Spleen (tissue), 11 donors: Measurements from ENCODE around the gene ZFYVE28. TPM values are rescaled to one million over a fixed set of nuclear protein-coding genes. Genes with fewer than 3 reads are reported as not detected.

Experiments
- DNase-seq: peaks from one replicate; pipeline ENCODE4 v3.0.0-alpha.2; 2020
- H3K27ac ChIP-seq, 8 donors: fragments of 200-600 bp; sonication (generic) in 7 of 8; 1 replicate in 4 of 8; 2 replicates in 4 of 8; pipeline versions ENCODE4 v1.5.0 to v1.8.0; 2016 to 2021; ENCODE audit warnings: inconsistent platforms in 4 of 8, mild to moderate bottlenecking in 4 of 8, moderate library complexity in 1 of 8
- H3K27me3 ChIP-seq, 7 donors: fragments of 200-600 bp; sonication (generic) in 6 of 7; replicated peaks in 1 of 7; 1 replicate in 4 of 7; 2 replicates in 3 of 7; pipeline versions ENCODE4 v1.5.0 to v1.8.0; 2016 to 2021; ENCODE audit warnings: inconsistent platforms in 3 of 7, mild to moderate bottlenecking in 1 of 7
- H3K36me3 ChIP-seq, 6 donors: fragments of 200-600 bp; sonication (generic) in 5 of 6; 1 replicate in 4 of 6; 2 replicates in 2 of 6; pipeline versions ENCODE4 v1.5.0 to v1.8.0; 2016 to 2021; ENCODE audit warnings: inconsistent platforms in 2 of 6
- H3K4me1 ChIP-seq, 6 donors: fragments of 200-600 bp; sonication (generic) in 5 of 6; 1 replicate in 3 of 6; 2 replicates in 3 of 6; pipeline versions ENCODE4 v1.5.0 to v1.8.0; 2016 to 2021; ENCODE audit warnings: inconsistent platforms in 3 of 6
- H3K4me3 ChIP-seq, 8 donors: fragments of 200-600 bp; sonication (generic) in 7 of 8; 1 replicate in 4 of 8; 2 replicates in 4 of 8; pipeline versions ENCODE4 v1.5.0 to v1.8.0; 2016 to 2021; ENCODE audit warnings: inconsistent platforms in 4 of 8, mild to moderate bottlenecking in 4 of 8, moderate library complexity in 2 of 8
- H3K9me3 ChIP-seq, 8 donors: fragments of 200-600 bp; sonication (generic) in 7 of 8; 1 replicate in 4 of 8; 2 replicates in 4 of 8; pipeline versions ENCODE4 v1.5.0 to v1.8.0; 2016 to 2021; ENCODE audit warnings: inconsistent platforms in 4 of 8
- POLR2A ChIP-seq, 3 donors: fragments of 450-650 bp; IDR thresholded peaks; one replicate each; pipeline ENCODE4 v1.5.1; 2017; ENCODE audit warnings: antibody characterized with exemption in 3 of 3, mild to moderate bottlenecking in 1 of 3
- POLR2AphosphoS5 ChIP-seq, 3 donors: sonication (generic); formaldehyde crosslinking; IDR thresholded peaks; one replicate each; pipeline ENCODE4 v1.5.1; 2017; ENCODE audit warnings: antibody characterized with exemption in 3 of 3
- WGBS, 5 donors: extraction: QIAGEN DNeasy Blood & Tissue Kit in 3 of 5; methylation state at CpG; one replicate each; pipeline versions ENCODE4 v1.1.5 to v1.1.7; 2013 to 2018; 5-methylcytosine and 5-hydroxymethylcytosine counted together
- intact Hi-C: fragments of 100-400 bp; cut with DNase I; formaldehyde crosslinking; loops from one replicate; pipeline ENCODE4 v1.15.0; 2023; ENCODE audit warnings: low total_unique reads
- polyA plus RNA-seq, 3 donors: library from polyadenylated mRNA; stranded (reverse); fragments of 200-250 nt; gene quantifications; one replicate each; pipeline ENCODE4 v1.2.1, GENCODE V29; 2013
- total RNA-seq, 7 donors: library from RNA; depleted of rRNA in 3 of 7; stranded (reverse); fragments of >200 nt in 3 of 7; fragmentation: NEBNext Ultra II Directional in 4 of 7; extraction: Animal tissue kit (Norgen Biotek cat#: 25700) in 4 of 7; gene quantifications; one replicate each; pipeline versions ENCODE4 v1.1.0 to v1.2.1, GENCODE V29; 2016 to 2021
- TF ChIP-seq, protein P1 (sequence below), 11 experiments: fragments of 200-600 bp in 7 of 11; fragments of 450-650 bp in 4 of 11; sonication (generic) in 4 of 11; IDR thresholded peaks in 8 of 11; conservative IDR thresholded peaks in 3 of 11; 1 replicate in 7 of 11; 2 replicates in 4 of 11; pipeline versions ENCODE4 v1.4.0 to v1.8.0; 2016 to 2021; ENCODE audit warnings: antibody characterized with exemption in 11 of 11, inconsistent platforms in 4 of 11, mild to moderate bottlenecking in 1 of 11
- donor health status: healthy with polysubstance abuse.
- donor health status: DM: no; HTN: no; CAD: no; lungs with moderate emphysema.
- donor health status: DM: no; HTN: no; CAD: no.
- donor health status: Bipolar disorder and iron deficiency.
- donor health status: healthy.
- donor health status: DM: no; HTN: no; CAD: no.
- donor health status: DM: yes; HTN: yes; CAD: no.

The ZFYVE28 gene
- total and polyA plus RNA-seq, 10 donors = 2.7 to 31.3 (median 12.6) TPM

DNA sequence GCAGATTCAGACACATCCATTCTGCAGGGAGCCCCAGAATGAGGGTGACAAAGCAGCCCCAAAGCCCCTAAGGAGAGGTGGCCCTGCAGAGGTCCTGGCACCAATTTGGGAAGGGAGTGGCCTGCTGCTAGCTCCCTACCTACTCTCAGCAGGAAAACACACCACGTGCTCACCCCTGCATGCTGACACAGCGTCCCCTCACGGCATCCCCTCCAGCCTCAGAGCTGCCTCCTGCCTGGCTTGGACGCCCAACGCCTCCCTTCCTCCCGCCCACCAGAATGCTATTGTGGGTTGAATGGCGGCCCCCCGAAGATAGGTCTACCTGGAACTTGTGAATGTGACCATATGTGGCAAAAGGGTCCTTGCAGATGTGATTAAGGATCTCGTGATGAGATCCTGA, 28.8 kb downstream of the ZFYVE28 start:
- intact Hi-C loops = no loop called here
- H3K9me3 ChIP-seq = no peaks in the 10 kb centered on the region
- H3K4me1 ChIP-seq = peaks cover 0 to 39% (median 19%) of the 10 kb centered on the region in 6 donors
- H3K4me3 ChIP-seq = no peak overlapping the region
- no peak overlapping the region for H3K27ac ChIP-seq
- TF ChIP-seq POLR2AphosphoS5 (IDR thresholded peaks at IDR 0.05) (no peak), POLR2A (IDR thresholded peaks at IDR 0.05) (no peak)
- TF ChIP-seq, protein P1, sequence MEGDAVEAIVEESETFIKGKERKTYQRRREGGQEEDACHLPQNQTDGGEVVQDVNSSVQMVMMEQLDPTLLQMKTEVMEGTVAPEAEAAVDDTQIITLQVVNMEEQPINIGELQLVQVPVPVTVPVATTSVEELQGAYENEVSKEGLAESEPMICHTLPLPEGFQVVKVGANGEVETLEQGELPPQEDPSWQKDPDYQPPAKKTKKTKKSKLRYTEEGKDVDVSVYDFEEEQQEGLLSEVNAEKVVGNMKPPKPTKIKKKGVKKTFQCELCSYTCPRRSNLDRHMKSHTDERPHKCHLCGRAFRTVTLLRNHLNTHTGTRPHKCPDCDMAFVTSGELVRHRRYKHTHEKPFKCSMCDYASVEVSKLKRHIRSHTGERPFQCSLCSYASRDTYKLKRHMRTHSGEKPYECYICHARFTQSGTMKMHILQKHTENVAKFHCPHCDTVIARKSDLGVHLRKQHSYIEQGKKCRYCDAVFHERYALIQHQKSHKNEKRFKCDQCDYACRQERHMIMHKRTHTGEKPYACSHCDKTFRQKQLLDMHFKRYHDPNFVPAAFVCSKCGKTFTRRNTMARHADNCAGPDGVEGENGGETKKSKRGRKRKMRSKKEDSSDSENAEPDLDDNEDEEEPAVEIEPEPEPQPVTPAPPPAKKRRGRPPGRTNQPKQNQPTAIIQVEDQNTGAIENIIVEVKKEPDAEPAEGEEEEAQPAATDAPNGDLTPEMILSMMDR (IDR thresholded peaks at IDR 0.05 in 8 of 11, conservative IDR thresholded peaks at IDR 0.05 in 3 of 11) = no peak
- no peak for DNase-seq
- peaks cover 0 to 31% (median 0%) of the 10 kb centered on the region in 7 donors for H3K27me3 ChIP-seq
- H3K36me3 ChIP-seq = no peaks in the 10 kb centered on the region
- 61 to 76% (median 71%) methylated on average over 8 to 9 of the region's 9 CpGs for WGBS, 5 donors

DNA sequence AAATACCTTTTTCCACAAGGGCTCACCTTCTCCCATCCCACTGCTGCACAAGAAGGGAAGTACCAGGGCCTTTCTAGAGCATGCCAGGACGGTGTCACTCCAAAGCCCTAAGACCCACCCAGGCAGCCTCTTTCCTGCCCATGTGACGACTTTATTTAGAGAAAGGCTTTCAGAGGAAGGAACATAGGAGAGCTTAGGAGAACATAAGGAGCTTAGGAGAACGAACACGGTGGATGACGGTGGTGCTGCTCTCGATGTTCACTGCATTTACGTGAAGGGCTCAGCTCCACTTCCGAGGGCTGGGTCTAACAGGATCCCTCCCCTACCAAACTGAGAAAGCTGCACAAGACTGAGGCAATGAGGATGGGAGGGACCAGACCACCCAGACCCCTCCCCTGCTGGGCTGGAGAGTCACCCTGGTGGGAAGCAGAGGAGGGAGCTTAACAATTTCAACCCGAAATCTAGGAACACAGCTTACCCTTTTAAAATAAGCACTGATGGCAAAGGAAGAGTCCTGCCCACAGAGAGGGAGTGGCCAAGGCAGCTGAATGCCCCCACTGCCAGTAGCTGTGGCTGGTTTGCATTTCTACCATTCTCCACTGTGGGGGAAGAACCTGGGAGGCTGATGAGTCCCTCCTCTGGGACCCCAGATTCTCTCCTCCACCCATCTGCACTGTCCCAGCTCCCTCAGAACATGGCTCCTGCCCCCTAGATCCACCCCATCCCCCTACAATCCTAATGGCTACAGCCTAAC, 29.8 kb downstream of the ZFYVE28 start:
- H3K4me1 ChIP-seq = peaks cover 0 to 28% (median 14%) of the 10 kb centered on the region in 6 donors
- H3K36me3 ChIP-seq = no peaks in the 10 kb centered on the region
- intact Hi-C loops = no loop called here
- no peak for DNase-seq
- no peaks in the 10 kb centered on the region for H3K9me3 ChIP-seq
- H3K27ac ChIP-seq = no peak overlapping the region
- TF ChIP-seq POLR2AphosphoS5 (IDR thresholded peaks at IDR 0.05) (no peak), POLR2A (IDR thresholded peaks at IDR 0.05) (no peak)
- TF ChIP-seq, protein P1 (IDR thresholded peaks at IDR 0.05 in 8 of 11, conservative IDR thresholded peaks at IDR 0.05 in 3 of 11) = no peak
- H3K4me3 ChIP-seq = no peak overlapping the region
- WGBS, 5 donors = 54 to 71% (median 64%) methylated on average over 9 of the region's 9 CpGs
- H3K27me3 ChIP-seq = peaks cover 0 to 22% (median 0%) of the 10 kb centered on the region in 7 donors

DNA sequence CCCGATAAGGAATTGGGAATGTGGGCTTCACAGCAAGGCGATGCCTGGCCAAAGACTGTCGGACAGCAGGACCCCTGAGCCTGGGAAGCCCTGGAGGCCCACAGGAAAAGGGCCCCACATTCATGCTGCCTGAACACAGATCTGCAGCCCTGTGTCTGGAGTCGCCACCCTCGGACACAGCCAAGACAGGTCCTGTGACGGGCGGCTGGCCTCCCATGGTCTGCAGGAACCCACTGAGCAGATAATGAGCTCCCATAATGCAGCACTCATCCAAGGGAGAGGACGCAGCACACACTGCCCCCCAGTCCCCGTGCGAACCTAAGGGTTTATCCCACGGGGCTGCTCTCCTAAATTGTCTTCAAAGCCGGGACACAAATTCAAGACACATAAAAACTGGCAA, 30.6 kb downstream of the ZFYVE28 start:
- no peak overlapping the region for H3K4me3 ChIP-seq
- no peaks in the 10 kb centered on the region for H3K9me3 ChIP-seq
- no peak overlapping the region for H3K27ac ChIP-seq
- 88 to 96% (median 91%) methylated on average over 10 to 12 of the region's 12 CpGs for WGBS, 5 donors
- peaks cover 0 to 20% (median 8%) of the 10 kb centered on the region in 6 donors for H3K4me1 ChIP-seq
- TF ChIP-seq POLR2AphosphoS5 (IDR thresholded peaks at IDR 0.05) (no peak), POLR2A (IDR thresholded peaks at IDR 0.05) (no peak)
- TF ChIP-seq, protein P1 (IDR thresholded peaks at IDR 0.05 in 8 of 11, conservative IDR thresholded peaks at IDR 0.05 in 3 of 11) = no peak
- intact Hi-C loops = no loop called here
- no peak for DNase-seq
- peaks cover 0 to 19% (median 0%) of the 10 kb centered on the region in 7 donors for H3K27me3 ChIP-seq
- no peaks in the 10 kb centered on the region for H3K36me3 ChIP-seq

DNA sequence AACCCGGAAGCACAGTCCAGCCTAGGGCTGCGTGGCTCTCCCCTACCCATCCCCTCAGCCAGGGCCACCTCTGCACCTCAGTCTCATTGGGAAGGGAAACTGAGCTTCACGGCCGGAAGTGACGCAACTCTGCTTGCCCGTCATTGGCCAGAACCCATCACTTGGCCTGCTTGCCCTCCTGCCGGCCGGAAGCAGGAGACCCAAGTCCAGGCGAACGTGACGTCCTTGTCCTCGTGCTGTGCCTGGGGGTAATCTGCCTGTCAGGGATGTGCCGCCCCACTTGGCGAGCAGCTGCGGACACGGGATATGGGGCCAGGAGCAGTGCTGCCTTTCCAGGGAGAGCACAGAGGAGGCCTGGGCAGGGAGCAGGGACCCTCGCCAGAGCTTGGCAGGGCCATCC, 31.2 kb downstream of the ZFYVE28 start:
- H3K4me1 ChIP-seq = peaks cover 0 to 20% (median 7%) of the 10 kb centered on the region in 6 donors
- H3K27me3 ChIP-seq = peaks cover 0 to 19% (median 0%) of the 10 kb centered on the region in 7 donors
- H3K9me3 ChIP-seq = no peaks in the 10 kb centered on the region
- H3K27ac ChIP-seq = no peak overlapping the region
- WGBS, 5 donors = 87 to 94% (median 91%) methylated on average over 15 to 17 of the region's 17 CpGs
- no peaks in the 10 kb centered on the region for H3K36me3 ChIP-seq
- no peak overlapping the region for H3K4me3 ChIP-seq
- DNase-seq = no peak
- intact Hi-C loops = no loop called here
- no peak for TF ChIP-seq POLR2AphosphoS5 (IDR thresholded peaks at IDR 0.05)
- TF ChIP-seq, protein P1 (IDR thresholded peaks at IDR 0.05 in 8 of 11, conservative IDR thresholded peaks at IDR 0.05 in 3 of 11) = no peak
